ENCODE data around the gene ZNF548. TPM values are rescaled to one million over a fixed set of nuclear protein-coding genes. Genes with fewer than 3 reads are reported as not detected.

ZNF548 gene
- total RNA-seq, 1 experiment from 2014 or later: 13.0 TPM

DNA sequence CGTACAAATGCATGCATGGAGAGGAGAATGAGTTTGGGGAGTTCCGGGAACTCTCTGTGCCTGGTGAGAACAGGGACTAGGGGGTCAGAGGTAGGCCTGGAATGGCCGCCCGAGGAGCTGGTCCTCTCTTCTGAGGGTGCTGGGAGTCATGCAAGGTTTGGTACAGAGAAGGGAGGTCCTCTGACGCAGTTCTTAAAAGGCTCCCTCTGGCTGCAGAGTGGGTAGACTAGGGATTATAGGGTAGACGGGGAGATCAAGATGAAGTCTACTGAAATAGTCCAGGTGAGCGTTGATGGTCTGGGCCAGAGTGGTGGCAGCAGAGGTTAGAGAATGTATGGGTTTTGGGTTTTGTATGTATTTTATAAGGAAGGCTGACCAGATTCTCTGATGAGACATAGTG is 37.8 kb upstream of the ZNF548 start:
- Histone ChIP-seq H2AK5ac (ENCODE audit: insufficient read length, low read length) (no peak overlapping the region), H3K56ac (ENCODE audit: insufficient read length, low read depth, low read length) (no peak overlapping the region), H4K20me1 (ENCODE audit: control insufficient read depth, insufficient read depth, insufficient read length) (no peaks in the 10 kb centered on the region), H2BK5ac (ENCODE audit: insufficient read length, low read length) (no peak overlapping the region), H3T11ph (ENCODE audit: low read length) (no peak overlapping the region), H2BK20ac (ENCODE audit: low read depth, low read length, poor library complexity, severe bottlenecking) (no peak overlapping the region), H3K27me3 (ENCODE audit: insufficient read depth, low read length) (no peaks in the 10 kb centered on the region), H4K91ac (ENCODE audit: insufficient read length, low read depth, low read length) (no peak overlapping the region), H3K4ac (ENCODE audit: low read depth, low read length) (no peak overlapping the region), H3K4me2 (ENCODE audit: insufficient read depth, insufficient read length, low read length) (peak overlapping the region; percentile 99), H3K27ac (ENCODE audit: insufficient read length, low read depth, low read length) (no peak overlapping the region), H3K23me2 (ENCODE audit: insufficient read length, low read depth, low read length, poor library complexity, severe bottlenecking) (peaks cover 7% of the 10 kb centered on the region), H3K9ac (ENCODE audit: extremely low read depth, insufficient read length, low read length) (peak overlapping the region; percentile 89), H2BK15ac (ENCODE audit: low read depth, low read length) (no peak overlapping the region), H4K8ac (replicated peaks; ENCODE audit: insufficient read length, low read depth, low read length) (no peak overlapping the region), H2BK120ac (ENCODE audit: low read depth, low read length, poor library complexity, severe bottlenecking) (no peak overlapping the region), H3K79me2 (ENCODE audit: insufficient read depth, low read length) (peaks cover 13% of the 10 kb centered on the region; the same call in 1 of the 2 replicates), H2AFZ (ENCODE audit: low read length) (no peak overlapping the region), H4K5ac (ENCODE audit: insufficient read length, low read depth, low read length) (peak overlapping the region; percentile 27), H3K79me1 (ENCODE audit: insufficient read depth, low read depth, low read length, poor library complexity, severe bottlenecking) (peaks cover 3% of the 10 kb centered on the region), H3K23ac (ENCODE audit: insufficient read length, low read depth, low read length) (no peak overlapping the region), H3K14ac (ENCODE audit: insufficient read depth, low read length) (peak overlapping the region; percentile 70), H2BK12ac (ENCODE audit: insufficient read length, low read depth, low read length) (no peak overlapping the region), H3K4me1 (ENCODE audit: insufficient read depth, low read length) (no peaks in the 10 kb centered on the region), H3K18ac (ENCODE audit: insufficient read length, low read depth, low read length) (no peak overlapping the region), H3K9me3 (ENCODE audit: control insufficient read depth, low read depth, low read length) (no peaks in the 10 kb centered on the region)
- H3K4me3 Mint-ChIP-seq: peak overlapping the region; percentile 97 to 98
- DNase-seq: no peak
- H3K36me3 Mint-ChIP-seq (ENCODE audit: insufficient read depth in 1 of 3, low read depth in 3 of 3): peaks cover 20 to 33% (median 33%) of the 10 kb centered on the region in 3 experiments; a peak in 6 of 7 replicates
- H3K27me3 Mint-ChIP-seq (ENCODE audit: low read depth): peaks cover 2% of the 10 kb centered on the region
- H3K27ac Mint-ChIP-seq: peak overlapping the region; percentile 80 to 96 (median 91); a peak in 6 of 7 replicates
- no CpG with 5 or more reads among the region's 7 CpGs for WGBS (ENCODE audit: extremely low coverage, insufficient read length, low lambda C conversion rate)
- H3K9me3 Mint-ChIP-seq: no peaks in the 10 kb centered on the region
- no peak for TF ChIP-seq CTCF (conservative IDR thresholded peaks at IDR 0.05)
- peaks cover 12 to 20% of the 10 kb centered on the region in 2 experiments for H3K4me1 Mint-ChIP-seq
